Islet of Langerhans (tissue), 1 donor: ENCODE results near the gene FARS2.
"Not testable (repeated sequence)": the region's sequence is repeated elsewhere in the genome, so short reads cannot be mapped to it uniquely, and the experiment has no call there.

ENCODE experiments used
- FAIRE-seq: peaks from one replicate; lab custom pipeline; 2011; peaks lifted over from hg19 to GRCh38; lab: Jason Lieb, UNC

The FARS2 gene

DNA sequence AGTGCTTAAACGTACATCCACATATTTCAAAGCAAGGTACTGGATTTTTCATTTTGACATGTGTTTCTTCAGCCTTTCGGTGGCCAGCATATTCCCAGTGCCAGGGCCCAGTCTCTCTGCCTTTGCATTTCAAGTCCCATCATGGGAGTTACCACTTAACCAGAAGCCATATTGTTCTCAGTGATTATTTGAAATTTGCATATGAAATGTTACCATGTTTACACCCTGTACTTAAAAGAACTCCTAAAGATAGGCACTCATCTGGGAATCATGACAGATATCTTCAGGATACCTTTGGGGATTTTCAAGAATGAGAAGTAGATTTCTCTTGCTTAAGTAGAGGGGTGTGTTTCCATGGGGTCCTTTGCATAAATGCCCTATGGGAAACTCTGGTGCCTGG lies 377.9 kb downstream of the FARS2 start:
- FAIRE-seq = no peak

GRCh38 chr6:5640614-5641013 lies 379.3 kb downstream of the FARS2 start:
- no peak for FAIRE-seq

DNA sequence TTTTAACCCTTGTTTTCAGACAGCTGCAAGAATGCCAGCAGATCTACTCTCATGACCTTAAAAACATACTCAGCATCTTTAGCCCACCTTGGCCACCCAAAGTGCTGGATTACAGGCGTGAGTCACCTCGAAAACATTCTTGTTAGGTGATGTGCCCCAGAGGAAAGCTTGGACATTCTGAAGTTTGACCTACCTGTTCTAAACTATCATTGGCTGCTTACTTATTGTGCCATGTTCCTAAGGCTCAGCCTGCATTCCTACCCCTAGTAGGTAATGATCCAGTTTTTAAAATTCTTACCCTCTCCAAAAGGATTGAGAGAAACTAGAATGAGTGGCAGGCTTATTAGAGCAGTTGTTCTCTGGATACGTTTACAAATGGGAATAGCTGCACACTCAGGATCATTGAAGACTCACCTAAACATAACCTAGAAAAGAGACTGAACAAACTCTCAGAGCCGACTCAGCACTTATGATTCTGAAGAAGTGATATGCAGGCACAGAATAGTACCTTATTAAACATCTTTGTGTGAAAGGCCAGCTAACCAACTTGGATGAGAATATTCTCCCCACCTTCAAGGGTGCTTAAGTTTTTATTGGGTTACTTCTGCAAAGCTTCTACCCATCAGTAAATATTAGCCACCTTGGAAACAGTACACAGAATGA lies 383.3 kb downstream of the FARS2 start:
- FAIRE-seq = no peak

GRCh38 chr6:5645328-5646290 lies 384.3 kb downstream of the FARS2 start:
- FAIRE-seq = no peak

DNA sequence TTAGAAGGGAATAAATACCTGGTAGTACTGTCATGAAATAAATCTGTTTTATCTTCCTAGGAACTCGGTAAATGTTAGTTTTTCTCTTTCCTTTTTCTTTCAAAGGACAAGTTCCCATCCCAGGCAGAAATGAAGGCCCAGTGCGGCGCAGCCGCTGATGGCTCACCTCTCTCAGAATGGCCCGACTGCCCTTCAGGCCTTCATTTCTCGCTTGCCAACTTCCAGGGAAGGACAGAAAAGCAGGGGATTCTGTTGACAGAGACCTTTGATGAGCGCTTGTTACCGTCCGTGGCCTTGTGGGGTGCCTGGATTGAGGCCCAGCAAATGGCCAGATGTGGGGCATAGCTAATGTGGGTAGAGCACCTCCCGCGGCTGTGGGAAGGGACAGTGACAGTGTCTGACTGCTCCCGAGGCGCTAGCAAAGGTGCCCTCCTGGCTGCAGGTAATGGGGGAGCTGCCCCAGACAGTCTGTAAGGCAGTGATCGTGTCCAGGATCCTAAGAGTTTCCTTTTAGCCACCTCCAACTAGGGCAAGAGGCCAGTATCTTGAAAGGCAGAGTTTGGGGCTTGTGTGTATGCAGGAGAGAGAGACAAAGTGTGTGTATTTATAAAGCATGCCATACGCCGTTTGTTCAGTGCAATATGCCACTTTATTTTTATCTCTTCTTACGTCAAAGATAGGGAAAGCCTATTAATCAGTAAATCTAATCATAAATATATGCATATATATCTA lies 391.3 kb downstream of the FARS2 start:
- no peak for FAIRE-seq

- no peak for FAIRE-seq
Observed at GRCh38 chr6:5653801-5654200, 392.5 kb downstream of the FARS2 start.

DNA sequence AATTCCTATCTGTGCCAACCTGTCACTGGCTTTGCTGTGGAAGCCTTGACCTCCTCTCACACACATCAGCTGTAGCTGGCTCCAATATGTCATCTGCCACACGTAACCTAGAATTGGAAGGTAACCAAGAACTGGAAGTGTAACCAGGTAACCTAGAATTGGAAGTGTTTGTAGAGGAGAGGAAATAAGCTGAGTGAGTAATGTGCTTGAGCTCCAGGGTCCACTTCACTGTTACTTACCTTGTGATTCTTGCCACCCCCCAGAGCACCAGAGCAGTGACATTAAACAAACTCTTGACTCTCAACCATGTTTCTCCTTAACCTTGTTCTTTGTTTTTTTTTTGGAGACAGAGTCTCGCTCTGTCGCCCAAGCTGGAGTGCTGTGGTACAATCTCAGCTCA lies 394.9 kb downstream of the FARS2 start:
- peak; percentile 84 for FAIRE-seq

GRCh38 chr6:5656695-5657094 lies 395.4 kb downstream of the FARS2 start:
- FAIRE-seq = not testable (repeated sequence)

DNA sequence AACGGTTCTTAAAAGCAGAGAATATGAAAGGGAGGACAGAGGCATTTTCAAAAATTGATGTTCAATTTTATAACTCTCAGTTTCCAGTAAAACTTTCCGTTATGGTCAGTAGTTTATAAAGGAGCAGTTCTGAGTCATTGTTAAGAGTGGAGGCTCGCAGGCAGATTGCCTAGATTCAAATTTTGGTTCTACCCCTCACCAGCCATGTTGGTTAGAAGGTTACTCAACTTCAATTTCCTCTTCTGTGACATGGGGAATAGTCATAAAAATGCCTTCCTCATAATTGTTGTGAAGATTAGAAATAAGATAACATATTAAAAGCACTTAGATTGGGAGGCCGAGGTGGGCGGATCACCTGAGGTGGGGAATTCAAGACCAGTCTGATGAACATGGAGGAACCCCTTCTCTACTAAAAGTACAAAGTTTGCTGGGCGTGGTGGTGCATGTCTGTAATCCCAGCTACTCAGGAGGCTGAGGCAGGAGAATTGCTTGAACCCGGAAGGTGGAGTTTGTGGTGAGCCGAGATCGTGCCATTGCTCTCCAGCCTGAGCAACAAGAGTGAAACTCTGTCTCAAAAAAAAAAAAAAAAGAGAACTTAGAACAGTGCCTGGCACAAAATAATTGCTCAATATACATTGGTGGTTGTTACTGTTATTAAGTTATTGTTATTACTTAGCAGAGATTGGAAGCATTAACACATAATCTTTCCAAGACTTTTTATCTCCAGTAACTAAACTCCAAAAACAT lies 396.5 kb downstream of the FARS2 start:
- no peak for FAIRE-seq

DNA sequence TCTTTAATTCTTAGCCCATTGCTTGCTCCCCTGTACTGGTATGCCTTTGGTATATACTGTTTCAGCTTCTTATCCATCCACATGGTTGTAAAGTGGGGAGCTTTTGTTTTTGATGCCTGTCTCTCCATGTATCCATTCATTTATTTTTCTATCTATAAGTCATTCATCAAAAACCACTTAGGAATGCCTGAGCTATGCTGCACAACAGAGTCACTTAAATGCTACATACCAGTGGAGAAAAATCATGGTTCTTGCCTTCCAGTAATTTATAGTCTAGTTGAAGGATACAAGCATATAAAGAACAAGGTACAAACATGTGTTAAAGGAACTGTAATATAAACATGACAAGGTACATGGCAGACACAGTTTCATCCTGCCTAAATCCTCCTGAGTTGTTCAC lies 398.2 kb downstream of the FARS2 start:
- FAIRE-seq = no peak

- no peak for FAIRE-seq
Observed at GRCh38 chr6:5660772-5661171, 399.5 kb downstream of the FARS2 start.

- FAIRE-seq = no peak
Observed at GRCh38 chr6:5662797-5663196, 401.5 kb downstream of the FARS2 start.

GRCh38 chr6:5663259-5663658 lies 401.9 kb downstream of the FARS2 start:
- no peak for FAIRE-seq

- FAIRE-seq = no peak
Observed at GRCh38 chr6:5663739-5664138, 402.4 kb downstream of the FARS2 start.

- FAIRE-seq = no peak
Observed at GRCh38 chr6:5664149-5664548, 402.8 kb downstream of the FARS2 start.

GRCh38 chr6:5665173-5665572 lies 403.9 kb downstream of the FARS2 start:
- no peak for FAIRE-seq

DNA sequence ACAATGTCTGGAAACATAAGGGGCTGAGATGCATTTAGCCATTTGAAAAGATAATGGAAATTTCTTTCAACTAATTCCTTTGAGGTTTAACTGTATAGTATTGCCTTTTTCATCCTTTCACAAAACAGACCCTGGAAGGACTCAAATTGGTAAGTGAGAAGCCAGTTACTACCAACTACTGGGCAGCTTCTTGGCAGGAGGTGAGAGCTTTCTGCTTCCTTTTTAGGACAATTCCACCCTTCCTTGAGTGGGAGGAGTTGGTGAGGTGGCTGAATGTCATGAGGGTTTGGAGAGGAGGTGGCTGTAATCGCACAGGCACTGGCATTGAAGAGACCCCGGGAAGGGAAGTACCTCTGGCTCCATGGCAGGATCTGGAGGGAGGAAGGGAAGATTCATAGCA lies 404.4 kb downstream of the FARS2 start:
- FAIRE-seq = no peak

DNA sequence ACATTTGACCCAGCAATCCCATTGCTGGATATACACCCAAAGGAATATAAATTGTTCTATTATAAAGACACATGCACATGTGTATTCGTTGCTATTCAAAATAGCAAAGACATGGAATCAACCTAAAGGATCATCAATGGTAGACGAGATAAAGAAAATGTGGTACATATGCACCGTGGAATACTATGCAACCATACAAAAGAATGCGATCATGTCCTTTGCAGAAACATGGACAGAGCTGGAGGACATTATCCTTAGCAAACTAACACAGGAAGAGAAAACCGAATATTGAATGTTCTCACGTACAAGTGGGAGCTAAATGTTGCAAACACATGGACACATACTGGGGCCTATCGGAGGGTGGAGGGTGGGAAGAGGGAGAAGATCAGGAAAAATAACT lies 405.4 kb downstream of the FARS2 start:
- no peak for FAIRE-seq

DNA sequence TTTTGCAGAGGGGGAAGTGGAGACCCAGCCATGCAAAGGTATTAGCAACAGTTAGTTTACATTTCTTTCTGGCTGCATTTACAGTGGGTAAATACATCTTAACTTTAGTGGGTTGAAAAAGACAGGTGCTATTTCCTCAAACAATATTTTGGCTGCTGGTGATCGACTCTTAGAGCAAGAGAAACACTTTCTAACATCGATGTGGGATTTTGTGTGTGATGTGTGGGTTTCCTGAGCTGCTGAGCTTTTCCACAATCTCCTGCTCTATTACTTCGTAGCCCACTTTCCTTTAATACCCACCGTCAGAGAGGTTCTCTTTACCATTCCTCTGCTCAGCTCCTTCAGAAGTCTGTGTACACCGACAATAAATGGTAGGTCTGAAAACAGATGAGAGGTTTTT lies 406.4 kb downstream of the FARS2 start:
- FAIRE-seq = no peak

- no peak for FAIRE-seq
Observed at GRCh38 chr6:5670381-5670780, 409.1 kb downstream of the FARS2 start.

- FAIRE-seq = no peak
Observed at GRCh38 chr6:5670811-5671561, 409.7 kb downstream of the FARS2 start.
